K562 (cell line): ENCODE results near the gene RREB1. TPM values are rescaled to one million over a fixed set of nuclear protein-coding genes. Genes with fewer than 3 reads are reported as not detected.

Source experiments
- ATF1 ChIP-seq, 2 experiments: fragments of 450-650 bp in 1 of 2; IDR thresholded peaks; 2 replicates each; pipeline ENCODE4 v1.6.1; 2016; ENCODE audit warnings: missing compliant biosample characterization in 1 of 2, missing genetic modification characterization in 1 of 2
- CXXC5 ChIP-seq: fragments of 250-450 bp; sonication (Bioruptor Pico); IDR thresholded peaks from 2 replicates; pipeline ENCODE4 v1.8.0; 2022; ENCODE audit warnings: inconsistent platforms, mild to moderate bottlenecking, moderate library complexity
- E2F3 ChIP-seq: fragments of 250-450 bp; sonication (Bioruptor Pico); IDR thresholded peaks from 2 replicates; pipeline ENCODE4 v1.4.0; 2020; ENCODE audit warnings: mild to moderate bottlenecking
- HEY1 ChIP-seq: fragments of 250-450 bp; sonication (Bioruptor Pico); IDR thresholded peaks from 2 replicates; pipeline ENCODE4 v1.5.0; 2020; ENCODE audit warnings: mild to moderate bottlenecking, moderate library complexity, borderline replicate concordance
- ILF3 ChIP-seq: fragments of 450-650 bp; IDR thresholded peaks from 2 replicates; pipeline ENCODE4 v1.6.1; 2018; ENCODE audit warnings: antibody characterized with exemption, mild to moderate bottlenecking, moderate library complexity, borderline replicate concordance
- MEF2D ChIP-seq: conservative IDR thresholded peaks from 2 replicates; pipeline ENCODE4 v1.6.1; 2016; ENCODE audit warnings: low read depth, missing genetic modification characterization, missing compliant biosample characterization
- NFE2 ChIP-seq: IDR thresholded peaks from 2 replicates; pipeline ENCODE4 v1.6.1; 2014; ENCODE audit warnings: antibody characterized with exemption, low read depth
- POLR2G ChIP-seq: fragments of 200-400 bp; formaldehyde crosslinking; IDR thresholded peaks from 2 replicates; pipeline ENCODE4 v1.6.1; 2017; ENCODE audit warnings: low read depth, mild to moderate bottlenecking, antibody characterized with exemption, low read length, moderate library complexity
- RBBP5 ChIP-seq: fragments of 200-600 bp; sonication (generic); IDR thresholded peaks from 2 replicates; pipeline ENCODE4 v1.6.1; 2012; ENCODE audit warnings: borderline replicate concordance, mild to moderate bottlenecking, low read length, control low read depth, inconsistent platforms; ENCODE audit not compliant: insufficient read depth, poor library complexity, severe bottlenecking
- SMAD4 ChIP-seq: fragments of 250-450 bp; sonication (Bioruptor Pico); conservative IDR thresholded peaks from 2 replicates; pipeline ENCODE4 v1.8.0; 2021; ENCODE audit warnings: inconsistent platforms, mild to moderate bottlenecking, moderate library complexity
- STAG1 ChIP-seq: sonication (generic); formaldehyde crosslinking; IDR thresholded peaks from 2 replicates; pipeline ENCODE4 v1.5.0; 2020; ENCODE audit warnings: missing genetic modification reagents, borderline replicate concordance
- U2AF2 ChIP-seq: fragments of 200-400 bp; formaldehyde crosslinking; optimal IDR thresholded peaks from 2 replicates; pipeline ENCODE3; 2017; ENCODE audit warnings: low read depth, mild to moderate bottlenecking, low read length
- ZBTB8A ChIP-seq: fragments of 450-650 bp; IDR thresholded peaks from 2 replicates; pipeline ENCODE4 v1.6.1; 2018; ENCODE audit warnings: mild to moderate bottlenecking, moderate library complexity; ENCODE audit not compliant: partially characterized antibody
- ZFP36 ChIP-seq: fragments of 150-350 bp; IDR thresholded peaks from 2 replicates; pipeline ENCODE4 v1.6.1; 2018; ENCODE audit warnings: low read length, low read depth; ENCODE audit not compliant: partially characterized antibody
- polyA plus RNA-seq, 8 experiments: library from polyadenylated mRNA; depleted of rRNA in 4 of 8; stranded (reverse) in 5 of 8; unstranded in 3 of 8; fragments of >200 nt; fragmentation: Nextera tagmentation in 2 of 8; fragmentation: Illumina TruSeq in 1 of 8; extraction: Ambion mirVana in 2 of 8; extraction: Trizol in 1 of 8; gene quantifications; 2 replicates each; pipeline versions ENCODE4 v1.2.1 to v1.2.3, GENCODE V29; 2011 to 2014; ENCODE audit warnings: inconsistent platforms in 1 of 8, missing spikeins in 1 of 8
- total RNA-seq, 7 experiments: library from RNA; depleted of rRNA in 6 of 7; stranded (reverse); fragments of >200 nt in 6 of 7; fragmentation: Illumina TruSeq in 2 of 7; extraction: Trizol in 2 of 7; gene quantifications; 2 replicates each; pipeline versions ENCODE4 v1.2.1 to v1.2.3, GENCODE V29; 2011 to 2021; ENCODE audit warnings: low replicate concordance in 1 of 7
- TF ChIP-seq, protein P1 (sequence below): fragments of 450-650 bp; IDR thresholded peaks from 2 replicates; pipeline ENCODE4 v1.6.1; 2016
- TF ChIP-seq, protein P2 (sequence below): fragments of 450-650 bp; IDR thresholded peaks from 2 replicates; pipeline ENCODE4 v1.6.1; 2016; ENCODE audit warnings: antibody characterized with exemption
- TF ChIP-seq, protein P3 (sequence below): fragments of 450-650 bp; IDR thresholded peaks from 2 replicates; pipeline ENCODE4 v1.6.1; 2017; ENCODE audit warnings: antibody characterized with exemption, mild to moderate bottlenecking
- TF ChIP-seq, protein P4 (sequence below), 2 experiments: fragments of 450-650 bp in 1 of 2; sonication (generic) in 1 of 2; formaldehyde crosslinking in 1 of 2; IDR thresholded peaks in 1 of 2; conservative IDR thresholded peaks in 1 of 2; 2 replicates each; pipeline versions ENCODE4 v1.6.1 to v1.8.1; 2016 to 2023; ENCODE audit warnings: mild to moderate bottlenecking in 2 of 2, moderate library complexity in 2 of 2, inconsistent platforms in 1 of 2, missing genetic modification reagents in 1 of 2
- TF ChIP-seq, protein P5 (sequence below): fragments of 450-650 bp; formaldehyde crosslinking; IDR thresholded peaks from 2 replicates; pipeline ENCODE4 v1.4.0; 2022; ENCODE audit warnings: missing genetic modification characterization

RREB1 gene
- total and polyA plus RNA-seq, 9 of the 15 experiments (the other 6 are each of a cell fraction or from before 2014, with no cell fraction given) = 3.3 to 64.2 (median 19.3) TPM

DNA sequence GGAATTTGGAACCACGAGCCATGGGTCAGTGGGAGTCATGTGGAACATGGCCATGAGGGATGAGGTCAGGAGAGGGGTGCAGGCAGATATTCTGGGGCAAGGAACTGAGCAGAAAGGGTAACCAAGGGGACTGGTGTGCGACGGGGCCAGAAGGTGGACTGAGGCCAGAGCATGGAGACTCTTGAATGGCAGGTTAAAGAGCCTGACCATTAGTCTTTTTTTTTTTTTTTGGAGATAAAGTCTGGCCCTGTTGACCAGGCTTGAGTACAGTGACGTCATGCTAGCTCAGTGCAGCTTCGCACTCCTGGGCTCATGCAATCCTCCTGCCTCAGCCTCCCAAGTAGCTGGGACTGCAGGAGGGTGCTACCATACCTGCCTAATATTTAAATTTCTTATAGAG is 64.0 kb downstream of the RREB1 start (continued):
- TF ChIP-seq NFE2 (no peak), E2F3 (CRISPR knock-in tag) (no peak), ZFP36 (no peak), ILF3 (no peak), ZBTB8A (no peak), U2AF2 (no peak), HEY1 (CRISPR knock-in tag) (no peak), POLR2G (no peak), RBBP5 (peak; percentile 15), CXXC5 (CRISPR knock-in tag) (0 out of 2 replicates have a peak, but pooled peaks have one; percentile 14), STAG1 (no peak), MEF2D (tag) (0 out of 2 replicates have a peak, but pooled peaks have one; percentile 11), SMAD4 (CRISPR knock-in tag) (0 out of 2 replicates have a peak, but pooled peaks have one; percentile 5), ATF1 (CRISPR knock-in tag; IDR thresholded peaks at IDR 0.05) (no peak), ATF1 (tag; IDR thresholded peaks at IDR 0.05) (peak; percentile 72)
- TF ChIP-seq, protein P1, sequence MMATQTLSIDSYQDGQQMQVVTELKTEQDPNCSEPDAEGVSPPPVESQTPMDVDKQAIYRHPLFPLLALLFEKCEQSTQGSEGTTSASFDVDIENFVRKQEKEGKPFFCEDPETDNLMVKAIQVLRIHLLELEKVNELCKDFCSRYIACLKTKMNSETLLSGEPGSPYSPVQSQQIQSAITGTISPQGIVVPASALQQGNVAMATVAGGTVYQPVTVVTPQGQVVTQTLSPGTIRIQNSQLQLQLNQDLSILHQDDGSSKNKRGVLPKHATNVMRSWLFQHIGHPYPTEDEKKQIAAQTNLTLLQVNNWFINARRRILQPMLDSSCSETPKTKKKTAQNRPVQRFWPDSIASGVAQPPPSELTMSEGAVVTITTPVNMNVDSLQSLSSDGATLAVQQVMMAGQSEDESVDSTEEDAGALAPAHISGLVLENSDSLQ = peak; percentile 34; the same call in 1 of the 2 replicates
- TF ChIP-seq, protein P2, sequence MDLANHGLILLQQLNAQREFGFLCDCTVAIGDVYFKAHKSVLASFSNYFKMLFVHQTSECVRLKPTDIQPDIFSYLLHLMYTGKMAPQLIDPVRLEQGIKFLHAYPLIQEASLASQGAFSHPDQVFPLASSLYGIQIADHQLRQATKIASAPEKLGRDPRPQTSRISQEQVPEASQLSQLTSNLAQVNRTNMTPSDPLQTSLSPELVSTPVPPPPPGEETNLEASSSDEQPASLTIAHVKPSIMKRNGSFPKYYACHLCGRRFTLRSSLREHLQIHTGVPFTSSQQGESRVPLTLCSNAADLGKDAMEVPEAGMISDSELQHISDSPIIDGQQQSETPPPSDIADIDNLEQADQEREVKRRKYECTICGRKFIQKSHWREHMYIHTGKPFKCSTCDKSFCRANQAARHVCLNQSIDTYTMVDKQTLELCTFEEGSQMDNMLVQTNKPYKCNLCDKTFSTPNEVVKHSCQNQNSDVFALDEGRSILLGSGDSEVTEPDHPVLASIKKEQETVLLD = 0 out of 2 replicates have a peak, but pooled peaks have one; percentile 0
- TF ChIP-seq, protein P3, sequence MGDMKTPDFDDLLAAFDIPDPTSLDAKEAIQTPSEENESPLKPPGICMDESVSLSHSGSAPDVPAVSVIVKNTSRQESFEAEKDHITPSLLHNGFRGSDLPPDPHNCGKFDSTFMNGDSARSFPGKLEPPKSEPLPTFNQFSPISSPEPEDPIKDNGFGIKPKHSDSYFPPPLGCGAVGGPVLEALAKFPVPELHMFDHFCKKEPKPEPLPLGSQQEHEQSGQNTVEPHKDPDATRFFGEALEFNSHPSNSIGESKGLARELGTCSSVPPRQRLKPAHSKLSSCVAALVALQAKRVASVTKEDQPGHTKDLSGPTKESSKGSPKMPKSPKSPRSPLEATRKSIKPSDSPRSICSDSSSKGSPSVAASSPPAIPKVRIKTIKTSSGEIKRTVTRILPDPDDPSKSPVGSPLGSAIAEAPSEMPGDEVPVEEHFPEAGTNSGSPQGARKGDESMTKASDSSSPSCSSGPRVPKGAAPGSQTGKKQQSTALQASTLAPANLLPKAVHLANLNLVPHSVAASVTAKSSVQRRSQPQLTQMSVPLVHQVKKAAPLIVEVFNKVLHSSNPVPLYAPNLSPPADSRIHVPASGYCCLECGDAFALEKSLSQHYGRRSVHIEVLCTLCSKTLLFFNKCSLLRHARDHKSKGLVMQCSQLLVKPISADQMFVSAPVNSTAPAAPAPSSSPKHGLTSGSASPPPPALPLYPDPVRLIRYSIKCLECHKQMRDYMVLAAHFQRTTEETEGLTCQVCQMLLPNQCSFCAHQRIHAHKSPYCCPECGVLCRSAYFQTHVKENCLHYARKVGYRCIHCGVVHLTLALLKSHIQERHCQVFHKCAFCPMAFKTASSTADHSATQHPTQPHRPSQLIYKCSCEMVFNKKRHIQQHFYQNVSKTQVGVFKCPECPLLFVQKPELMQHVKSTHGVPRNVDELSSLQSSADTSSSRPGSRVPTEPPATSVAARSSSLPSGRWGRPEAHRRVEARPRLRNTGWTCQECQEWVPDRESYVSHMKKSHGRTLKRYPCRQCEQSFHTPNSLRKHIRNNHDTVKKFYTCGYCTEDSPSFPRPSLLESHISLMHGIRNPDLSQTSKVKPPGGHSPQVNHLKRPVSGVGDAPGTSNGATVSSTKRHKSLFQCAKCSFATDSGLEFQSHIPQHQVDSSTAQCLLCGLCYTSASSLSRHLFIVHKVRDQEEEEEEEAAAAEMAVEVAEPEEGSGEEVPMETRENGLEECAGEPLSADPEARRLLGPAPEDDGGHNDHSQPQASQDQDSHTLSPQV = peak; percentile 7; the same call in 1 of the 2 replicates
- TF ChIP-seq, protein P4, sequence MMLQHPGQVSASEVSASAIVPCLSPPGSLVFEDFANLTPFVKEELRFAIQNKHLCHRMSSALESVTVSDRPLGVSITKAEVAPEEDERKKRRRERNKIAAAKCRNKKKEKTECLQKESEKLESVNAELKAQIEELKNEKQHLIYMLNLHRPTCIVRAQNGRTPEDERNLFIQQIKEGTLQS (IDR thresholded peaks at IDR 0.05) = peak; percentile 84
- TF ChIP-seq, protein P4 (CRISPR knock-in tag; conservative IDR thresholded peaks at IDR 0.05) = no peak
- TF ChIP-seq, protein P5, sequence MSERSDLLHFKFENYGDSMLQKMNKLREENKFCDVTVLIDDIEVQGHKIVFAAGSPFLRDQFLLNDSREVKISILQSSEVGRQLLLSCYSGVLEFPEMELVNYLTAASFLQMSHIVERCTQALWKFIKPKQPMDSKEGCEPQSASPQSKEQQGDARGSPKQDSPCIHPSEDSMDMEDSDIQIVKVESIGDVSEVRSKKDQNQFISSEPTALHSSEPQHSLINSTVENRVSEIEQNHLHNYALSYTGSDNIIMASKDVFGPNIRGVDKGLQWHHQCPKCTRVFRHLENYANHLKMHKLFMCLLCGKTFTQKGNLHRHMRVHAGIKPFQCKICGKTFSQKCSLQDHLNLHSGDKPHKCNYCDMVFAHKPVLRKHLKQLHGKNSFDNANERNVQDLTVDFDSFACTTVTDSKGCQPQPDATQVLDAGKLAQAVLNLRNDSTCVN (CRISPR knock-in tag) = 0 out of 2 replicates have a peak, but pooled peaks have one; percentile 30
